Anterior cingulate cortex (tissue), 58 donors: ENCODE results near the gene RNFT2.

ENCODE experiments used
- DNase-seq, 58 donors: peaks; one replicate each; lab custom pipeline; 2025; lab: John Stamatoyannopoulos, UW

The RNFT2 gene

GRCh38 chr12:116709768-116710167 is 28.3 kb upstream of the RNFT2 start:
- DNase-seq = no peak

- DNase-seq = no peak
Measured at GRCh38 chr12:116710370-116711150, 27.6 kb upstream of the RNFT2 start.

GRCh38 chr12:116712458-116713303 is 25.4 kb upstream of the RNFT2 start:
- no peak for DNase-seq

- no peak for DNase-seq
Measured at GRCh38 chr12:116713527-116713926, 24.6 kb upstream of the RNFT2 start.

- no peak for DNase-seq
Measured at GRCh38 chr12:116714175-116714574, 23.9 kb upstream of the RNFT2 start.

GRCh38 chr12:116717466-116718437 is 20.4 kb upstream of the RNFT2 start:
- DNase-seq = peak in 40 of 58 donors; percentile 12 to 75 (median 38)

GRCh38 chr12:116718655-116719454 is 19.3 kb upstream of the RNFT2 start:
- DNase-seq = peak in 2 of 58 donors; percentile 20 to 41

- DNase-seq = peak in 1 of 58 donors; percentile 4
Measured at GRCh38 chr12:116719731-116720528, 18.2 kb upstream of the RNFT2 start.

GRCh38 chr12:116722245-116722644 is 15.9 kb upstream of the RNFT2 start:
- no peak for DNase-seq

GRCh38 chr12:116726694-116727093 is 11.4 kb upstream of the RNFT2 start:
- no peak for DNase-seq

- DNase-seq = no peak
Measured at GRCh38 chr12:116727261-116727660, 10.9 kb upstream of the RNFT2 start.

- no peak for DNase-seq
Measured at GRCh38 chr12:116727891-116728290, 10.2 kb upstream of the RNFT2 start.

- DNase-seq = no peak
Measured at GRCh38 chr12:116731801-116732200, 6.3 kb upstream of the RNFT2 start.

GRCh38 chr12:116734156-116734768 is 3.9 kb upstream of the RNFT2 start:
- DNase-seq = no peak

GRCh38 chr12:116735084-116735483 is 3.0 kb upstream of the RNFT2 start:
- DNase-seq = no peak

- peak in 5 of 58 donors; percentile 13 to 31 (median 19) for DNase-seq
Measured at GRCh38 chr12:116735951-116736599, 2.0 kb upstream of the RNFT2 start.

GRCh38 chr12:116736962-116737773 is 947 bp upstream of the RNFT2 start:
- peak in 1 of 58 donors; percentile 6 for DNase-seq
